ENCODE results near the gene GXYLT2. TPM values are rescaled to one million over a fixed set of nuclear protein-coding genes. Genes with fewer than 3 reads are reported as not detected.

GXYLT2 gene
- total RNA-seq, 1 donor from 2014 or later = 16.2 TPM

GRCh38 chr3:72960812-72961518, 73.1 kb downstream of the GXYLT2 start:
- Histone ChIP-seq H3K36me3 (no peaks in the 10 kb centered on the region), H3K9me3 (replicated peaks) (no peaks in the 10 kb centered on the region), H3K4me1 (peaks cover 50% of the 10 kb centered on the region), H3K27me3 (ENCODE audit: low read depth) (no peaks in the 10 kb centered on the region), H3K4me3 (peak overlapping the region; percentile 20), H3K27ac (replicated peaks) (peak overlapping the region; percentile 89)
- intact Hi-C loops (cut with micrococcal nuclease) = no loop called here
- peak; percentile 38 for DNase-seq
- no peak for TF ChIP-seq CTCF (IDR thresholded peaks at IDR 0.05; ENCODE audit: borderline replicate concordance)

GRCh38 chr3:72961752-72962151, 73.9 kb downstream of the GXYLT2 start:
- intact Hi-C loops (cut with micrococcal nuclease) = no loop called here
- H3K4me1 ChIP-seq = peaks cover 50% of the 10 kb centered on the region
- H3K4me3 ChIP-seq = no peak overlapping the region
- no peaks in the 10 kb centered on the region for H3K9me3 ChIP-seq (replicated peaks)
- no peaks in the 10 kb centered on the region for H3K27me3 ChIP-seq (ENCODE audit: low read depth)
- peak overlapping the region; percentile 89 for H3K27ac ChIP-seq (replicated peaks)
- DNase-seq = no peak
- no peak for TF ChIP-seq CTCF (IDR thresholded peaks at IDR 0.05; ENCODE audit: borderline replicate concordance)
- no peaks in the 10 kb centered on the region for H3K36me3 ChIP-seq

- H3K27ac ChIP-seq (replicated peaks) = peak overlapping the region; percentile 89
- intact Hi-C loops (cut with micrococcal nuclease) = no loop called here
Measured at GRCh38 chr3:72962317-72962716, 74.5 kb downstream of the GXYLT2 start.

GRCh38 chr3:72964633-72965032, 76.8 kb downstream of the GXYLT2 start:
- no peak overlapping the region for H3K27ac ChIP-seq (replicated peaks)
- intact Hi-C loops (cut with micrococcal nuclease) = no loop called here
- no peak overlapping the region for H3K4me3 ChIP-seq

More at GRCh38 chr3:72962317-72962716, 74.5 kb downstream of the GXYLT2 start:
- Histone ChIP-seq H3K4me3 (no peak overlapping the region), H3K4me1 (peaks cover 44% of the 10 kb centered on the region), H3K9me3 (replicated peaks) (no peaks in the 10 kb centered on the region), H3K27me3 (ENCODE audit: low read depth) (no peaks in the 10 kb centered on the region), H3K36me3 (no peaks in the 10 kb centered on the region)
- no peak for DNase-seq
- no peak for TF ChIP-seq CTCF (IDR thresholded peaks at IDR 0.05; ENCODE audit: borderline replicate concordance)

GRCh38 chr3:72968266-72968664, 80.4 kb downstream of the GXYLT2 start:
- no peaks in the 10 kb centered on the region for H3K27me3 ChIP-seq (ENCODE audit: low read depth)
- DNase-seq = no peak
- H3K27ac ChIP-seq (replicated peaks) = no peak overlapping the region
- no peaks in the 10 kb centered on the region for H3K4me1 ChIP-seq
- no peak for TF ChIP-seq CTCF (IDR thresholded peaks at IDR 0.05; ENCODE audit: borderline replicate concordance)
- intact Hi-C loops (cut with micrococcal nuclease) = no loop called here
- no peaks in the 10 kb centered on the region for H3K36me3 ChIP-seq
- no peak overlapping the region for H3K4me3 ChIP-seq
- H3K9me3 ChIP-seq (replicated peaks) = no peaks in the 10 kb centered on the region

More at GRCh38 chr3:72964633-72965032, 76.8 kb downstream of the GXYLT2 start:
- H3K36me3 ChIP-seq = no peaks in the 10 kb centered on the region
- H3K9me3 ChIP-seq (replicated peaks) = no peaks in the 10 kb centered on the region
- no peak for DNase-seq
- no peak for TF ChIP-seq CTCF (IDR thresholded peaks at IDR 0.05; ENCODE audit: borderline replicate concordance)
- H3K4me1 ChIP-seq = peaks cover 23% of the 10 kb centered on the region
- H3K27me3 ChIP-seq (ENCODE audit: low read depth) = no peaks in the 10 kb centered on the region
